Measurements from ENCODE around the gene TMEM178B.

DNA sequence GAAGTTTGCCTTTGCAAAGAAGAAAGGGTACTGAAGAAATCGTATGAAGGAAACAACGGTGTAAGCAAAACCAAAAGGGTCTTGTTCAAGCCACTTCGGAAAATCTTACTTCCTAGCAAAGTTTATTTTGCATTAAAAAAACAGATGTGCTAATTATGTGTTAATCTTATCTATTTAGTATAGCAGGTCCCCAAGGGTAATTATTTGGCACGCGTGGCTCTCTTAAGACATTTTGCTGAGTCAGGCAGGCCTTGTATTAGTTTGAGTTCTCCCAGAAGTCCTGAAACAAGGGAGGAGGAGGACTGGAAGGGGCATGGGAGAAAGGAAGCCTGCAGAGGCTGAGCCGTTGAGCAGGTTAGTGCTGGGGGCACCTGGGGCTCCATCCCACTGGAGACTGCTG, 44.9 kb downstream of the TMEM178B start:
- TF ChIP-seq POLR2A (IDR thresholded peaks at IDR 0.05; ENCODE audit: low read length) (no peak), GATA1 (IDR thresholded peaks at IDR 0.05; ENCODE audit: low read depth, low read length) (no peak)
